Activated effector memory CD4-positive, alpha-beta T cell treated with Interleukin-2 at 50 U/mL for 16 hours (primary cell): ENCODE data around the gene ZNF540.
"Not testable (repeated sequence)": the region's sequence is repeated elsewhere in the genome, so short reads cannot be mapped to it uniquely, and the experiment has no call there.

Experiments
- DNase-seq: peaks from one replicate; pipeline ENCODE4 v3.0.0-alpha.2; 2020

The ZNF540 gene

GRCh38 chr19:37594304-37594981, at the start of gene ZNF540, which contains the start of gene ZNF571:
TSS of gene ZNF540 (plus strand) at chr19:37594876. CDS start at chr19:37598448, 3,572 bp downstream.
TSS of gene ZNF571 (minus strand) at chr19:37594792. CDS start at chr19:37586676, 8,116 bp downstream.
- peak; percentile 85 for DNase-seq

- DNase-seq: peak; percentile 13
Measured at GRCh38 chr19:37551129-37551993, 43.3 kb upstream of the ZNF540 start.

- no peak for DNase-seq
Measured at GRCh38 chr19:37563518-37563917, 31.2 kb upstream of the ZNF540 start.

GRCh38 chr19:37564624-37565369, 29.9 kb upstream of the ZNF540 start:
- DNase-seq: no peak

GRCh38 chr19:37565370-37565669, 29.4 kb upstream of the ZNF540 start:
- no peak for DNase-seq

GRCh38 chr19:37572203-37572602, 22.5 kb upstream of the ZNF540 start:
- DNase-seq: no peak

- DNase-seq: no peak
Measured at GRCh38 chr19:37583340-37583739, 11.3 kb upstream of the ZNF540 start.

- DNase-seq: no peak
Measured at GRCh38 chr19:37593996-37594303, 726 bp upstream of the ZNF540 start.

- peak; percentile 48 for DNase-seq
Measured at GRCh38 chr19:37594982-37595382, 306 bp downstream of the ZNF540 start.

GRCh38 chr19:37635076-37636056, 40.7 kb downstream of the ZNF540 start:
- DNase-seq: no peak

GRCh38 chr19:37654118-37654517, 59.4 kb downstream of the ZNF540 start:
- DNase-seq: no peak

- peak; percentile 12 for DNase-seq
Measured at GRCh38 chr19:37654629-37655300, 60.1 kb downstream of the ZNF540 start.

GRCh38 chr19:37655301-37655688, 60.6 kb downstream of the ZNF540 start, which contains the start of gene ZFP30:
TSS of gene ZFP30 (minus strand) at chr19:37655465. CDS start at chr19:37647822, 7,643 bp downstream.
- DNase-seq: peak; percentile 71

GRCh38 chr19:37655689-37656371, 61.2 kb downstream of the ZNF540 start:
- DNase-seq: peak; percentile 75

- DNase-seq: not testable (repeated sequence)
Measured at GRCh38 chr19:37657157-37657556, 62.5 kb downstream of the ZNF540 start.
